GM19452 (cell line): ENCODE data around the gene RPAIN.

Experiments
- ATAC-seq: cut with Tn5 transposase; IDR thresholded peaks from one replicate; pipeline ENCODE4 v1.9.1; 2021; ENCODE audit not compliant: unreplicated experiment

RPAIN gene

GRCh38 chr17:5419959-5420653, at the start of gene RPAIN:
Gene RPAIN (plus strand): TSS chr17:5420182. CDS start chr17:5420211, 29 bp downstream.
- peak; percentile 53 for ATAC-seq

GRCh38 chr17:5370411-5370810, 49.6 kb upstream of the RPAIN start:
- no peak for ATAC-seq

GRCh38 chr17:5373112-5373511, 46.9 kb upstream of the RPAIN start:
- no peak for ATAC-seq

GRCh38 chr17:5378566-5379207, 41.3 kb upstream of the RPAIN start:
- ATAC-seq = no peak

GRCh38 chr17:5379351-5380107, 40.5 kb upstream of the RPAIN start:
- ATAC-seq = no peak

- ATAC-seq = no peak
Measured at GRCh38 chr17:5380491-5381135, 39.4 kb upstream of the RPAIN start.

- no peak for ATAC-seq
Measured at GRCh38 chr17:5381542-5381941, 38.4 kb upstream of the RPAIN start.

GRCh38 chr17:5391678-5392077, 28.3 kb upstream of the RPAIN start:
- ATAC-seq = no peak

GRCh38 chr17:5396612-5397011, 23.4 kb upstream of the RPAIN start:
- ATAC-seq = no peak

GRCh38 chr17:5399767-5400166, 20.2 kb upstream of the RPAIN start:
- ATAC-seq = no peak

GRCh38 chr17:5405400-5405799, 14.6 kb upstream of the RPAIN start:
- no peak for ATAC-seq

- ATAC-seq = no peak
Measured at GRCh38 chr17:5408186-5408585, 11.8 kb upstream of the RPAIN start.

GRCh38 chr17:5410594-5411272, 9.2 kb upstream of the RPAIN start:
- no peak for ATAC-seq

- no peak for ATAC-seq
Measured at GRCh38 chr17:5413682-5414081, 6.3 kb upstream of the RPAIN start.

- no peak for ATAC-seq
Measured at GRCh38 chr17:5416901-5417300, 3.1 kb upstream of the RPAIN start.

GRCh38 chr17:5418858-5419355, 1.1 kb upstream of the RPAIN start:
- ATAC-seq = peak; percentile 31

- ATAC-seq = peak; percentile 81
Measured at GRCh38 chr17:5419356-5419958, 525 bp upstream of the RPAIN start, which contains the start of gene NUP88. Gene NUP88 (minus strand): TSS chr17:5419662. CDS start chr17:5419650, 12 bp downstream.

- ATAC-seq = no peak
Measured at GRCh38 chr17:5422505-5422904, 2.5 kb downstream of the RPAIN start.

- no peak for ATAC-seq
Measured at GRCh38 chr17:5424909-5425308, 4.9 kb downstream of the RPAIN start.

- ATAC-seq = no peak
Measured at GRCh38 chr17:5425826-5426225, 5.8 kb downstream of the RPAIN start.
